ENCODE results near the gene ITSN2.

GRCh38 chr2:24160761-24161160, 199.6 kb downstream of the ITSN2 start:
- TF ChIP-seq CTCF (conservative IDR thresholded peaks at IDR 0.05) (no peak), ZFX (IDR thresholded peaks at IDR 0.05) (no peak)

Measured in C4-2B (cell line).